ENCODE data around the gene LLGL2.

DNA sequence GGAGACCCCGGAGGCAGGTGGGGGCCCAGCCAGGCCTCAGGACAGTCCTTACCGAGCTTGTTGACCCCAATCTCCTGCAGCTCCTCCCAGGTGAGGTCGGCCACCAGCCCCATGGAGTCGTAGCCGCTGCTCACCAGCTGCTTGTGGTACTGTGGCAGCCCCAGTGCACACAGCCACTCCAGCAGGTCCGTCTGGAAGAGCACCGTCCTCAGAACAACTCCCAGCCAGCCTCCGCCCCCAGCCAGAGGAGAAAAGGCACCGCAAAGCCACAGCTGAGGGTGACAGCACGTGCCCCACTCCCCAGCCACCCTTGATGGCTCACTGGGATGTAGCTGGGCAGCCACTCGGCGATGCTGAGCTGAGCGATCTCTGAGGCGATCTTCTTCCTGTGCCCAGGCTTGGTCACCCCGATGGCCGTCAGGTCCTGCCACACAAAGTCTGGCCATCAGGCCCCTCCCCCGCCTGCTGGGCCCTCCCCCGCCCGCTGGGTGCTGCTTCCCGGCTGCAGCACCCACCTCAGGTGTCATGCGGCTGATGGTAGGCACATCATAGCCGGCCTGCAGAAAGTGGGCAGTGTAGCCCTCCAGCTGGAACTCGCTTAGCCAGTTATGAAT is 22.1 kb upstream of the LLGL2 start:
- TF ChIP-seq CTCF (IDR thresholded peaks at IDR 0.05) (no peak), POLR2A (IDR thresholded peaks at IDR 0.05) (no peak)

All from esophagus squamous epithelium (tissue), 4 donors.